GM15510 (cell line): ENCODE data around the gene SHLD2.
A peak's percentile ranks its signal among the peaks of the same experiment; 100 is the strongest.
"Not testable (repeated sequence)": the region's sequence is repeated elsewhere in the genome, so short reads cannot be mapped to it uniquely, and the experiment has no call there.

ENCODE experiments used
- POLR2A ChIP-seq: IDR thresholded peaks from 3 replicates; pipeline ENCODE4 v1.6.1; 2011; ENCODE audit warnings: borderline replicate concordance; ENCODE audit not compliant: insufficient read length; ENCODE audit errors: extremely low read depth

The SHLD2 gene

GRCh38 chr10:87079106-87079836 lies 15.7 kb upstream of the SHLD2 start:
- no peak for TF ChIP-seq POLR2A

DNA sequence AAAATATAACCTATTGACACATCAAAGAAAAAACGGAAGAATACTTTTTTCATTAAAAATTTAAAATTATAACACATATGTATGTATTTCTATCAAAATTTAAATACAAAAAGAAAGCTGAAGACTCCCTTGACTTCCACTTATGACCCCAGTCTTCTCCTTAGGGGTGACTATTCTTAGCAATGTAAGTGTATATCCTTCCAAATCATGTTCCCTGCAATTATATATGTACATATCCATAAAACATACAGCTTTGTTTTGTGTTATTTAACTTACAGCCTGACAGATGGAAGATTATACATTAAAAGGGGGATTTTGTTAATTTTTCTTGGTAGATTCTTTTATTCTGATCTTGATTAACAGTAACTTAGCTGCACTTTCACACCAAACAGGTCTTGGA lies 9.5 kb upstream of the SHLD2 start:
- no peak for TF ChIP-seq POLR2A

DNA sequence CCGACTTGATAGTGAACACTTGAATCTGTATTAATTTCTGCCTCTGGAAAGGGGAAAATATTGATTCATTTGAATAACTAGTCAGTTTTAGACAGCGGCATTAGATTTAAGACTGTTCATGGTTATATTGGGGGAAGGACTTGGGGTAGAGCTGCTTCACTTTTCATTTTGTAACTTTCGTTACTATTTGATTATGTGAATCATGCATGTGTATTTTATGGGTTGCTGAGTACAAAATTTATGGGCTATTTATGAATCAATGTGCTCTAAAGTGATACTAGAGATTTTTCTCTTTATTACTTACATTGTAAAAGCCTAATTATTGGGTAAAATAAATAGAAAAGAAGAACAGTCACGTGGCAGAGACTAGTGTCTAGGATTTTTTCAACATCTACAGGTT lies 5.3 kb upstream of the SHLD2 start:
- TF ChIP-seq POLR2A = no peak

DNA sequence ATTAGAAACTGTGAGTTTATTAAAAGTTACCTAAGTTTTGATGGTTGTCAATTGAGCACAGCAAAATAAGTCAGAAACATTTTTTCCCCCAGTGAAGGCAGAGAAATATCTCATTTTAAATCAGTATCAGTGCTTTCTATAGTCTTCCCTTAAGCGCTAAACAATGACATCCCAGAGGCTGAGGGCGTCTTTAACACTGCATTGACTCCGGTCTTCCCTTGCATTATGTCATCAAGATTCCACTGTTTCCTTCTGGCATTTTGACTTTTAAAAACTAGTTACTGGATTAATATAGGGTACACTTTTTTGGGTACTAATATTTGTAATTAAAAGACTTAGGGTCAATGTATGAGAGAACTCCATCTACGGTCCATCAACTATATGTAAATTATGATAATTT lies 4.2 kb upstream of the SHLD2 start:
- no peak for TF ChIP-seq POLR2A

GRCh38 chr10:87092376-87092860 lies 2.6 kb upstream of the SHLD2 start:
- TF ChIP-seq POLR2A = no peak

DNA sequence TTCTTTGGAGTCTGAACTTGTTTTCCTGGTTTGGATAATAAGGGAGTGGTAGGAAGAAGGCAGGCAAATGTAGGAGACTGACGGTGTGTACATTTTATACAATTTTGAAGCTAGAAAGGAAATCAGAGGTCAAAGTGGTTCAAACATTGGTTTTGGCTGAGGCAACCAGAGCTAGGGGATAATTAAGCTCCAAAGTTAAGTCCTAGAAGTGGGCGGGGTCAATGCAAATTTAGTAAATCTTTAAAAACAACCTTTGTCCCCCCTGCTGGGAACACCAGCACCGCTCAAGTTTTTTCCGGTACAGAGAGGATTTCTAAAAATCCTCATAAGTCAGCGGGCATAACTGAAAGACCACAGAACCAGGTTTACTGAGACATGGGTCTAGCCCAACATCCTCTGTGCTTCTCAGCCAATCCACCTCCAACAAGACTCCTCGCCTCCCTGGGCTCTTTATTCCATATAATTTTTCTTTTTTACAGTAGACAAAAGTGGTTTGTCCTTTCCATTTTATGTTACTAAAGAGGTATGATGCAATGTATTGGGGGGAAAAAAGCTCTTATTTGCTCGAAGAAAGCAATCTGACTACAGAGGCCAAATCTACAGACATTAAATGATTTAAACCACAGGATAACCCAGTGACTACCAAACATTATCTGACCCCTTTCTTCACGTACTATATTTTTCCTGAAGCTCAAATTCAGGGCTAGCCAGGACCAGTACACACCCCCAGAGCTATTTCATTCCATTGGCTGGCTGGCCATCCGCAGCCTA lies 2.0 kb upstream of the SHLD2 start:
- TF ChIP-seq POLR2A = no peak

DNA sequence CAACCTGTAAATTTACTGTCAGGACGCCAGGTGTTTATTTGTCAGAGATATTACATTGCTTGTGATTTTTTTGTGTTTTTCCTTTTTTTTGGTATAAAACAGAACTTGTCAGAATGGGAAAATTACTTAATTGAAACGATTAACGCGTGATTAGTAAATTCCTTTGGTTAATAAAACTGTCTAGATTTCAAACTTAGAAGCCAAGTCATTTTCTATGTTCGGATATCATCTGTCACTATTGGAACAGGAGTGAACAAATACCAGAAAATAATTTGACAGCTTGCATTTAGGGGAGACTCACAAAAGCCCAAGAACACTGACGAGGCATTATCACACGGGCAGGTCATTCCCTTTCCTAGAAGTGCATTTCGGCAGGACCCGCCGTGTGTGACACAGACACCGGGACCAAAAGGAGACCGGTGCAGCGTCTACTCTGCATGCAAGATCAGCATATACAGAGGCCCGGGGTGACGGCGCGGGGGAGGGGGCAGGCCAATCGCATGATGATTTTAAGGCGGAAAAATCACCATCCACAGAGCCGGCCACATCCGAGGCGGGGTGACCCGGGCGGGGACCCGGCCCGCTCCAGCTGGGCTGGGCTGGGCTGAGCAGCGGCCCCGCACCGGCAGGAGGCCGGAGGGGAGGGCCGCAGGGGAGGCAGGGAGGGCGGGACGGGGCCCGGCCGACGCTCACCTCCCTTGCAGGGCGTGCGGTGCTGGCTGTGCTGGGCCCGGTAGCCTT lies 1.2 kb upstream of the SHLD2 start:
- peak; percentile 24 for TF ChIP-seq POLR2A

DNA sequence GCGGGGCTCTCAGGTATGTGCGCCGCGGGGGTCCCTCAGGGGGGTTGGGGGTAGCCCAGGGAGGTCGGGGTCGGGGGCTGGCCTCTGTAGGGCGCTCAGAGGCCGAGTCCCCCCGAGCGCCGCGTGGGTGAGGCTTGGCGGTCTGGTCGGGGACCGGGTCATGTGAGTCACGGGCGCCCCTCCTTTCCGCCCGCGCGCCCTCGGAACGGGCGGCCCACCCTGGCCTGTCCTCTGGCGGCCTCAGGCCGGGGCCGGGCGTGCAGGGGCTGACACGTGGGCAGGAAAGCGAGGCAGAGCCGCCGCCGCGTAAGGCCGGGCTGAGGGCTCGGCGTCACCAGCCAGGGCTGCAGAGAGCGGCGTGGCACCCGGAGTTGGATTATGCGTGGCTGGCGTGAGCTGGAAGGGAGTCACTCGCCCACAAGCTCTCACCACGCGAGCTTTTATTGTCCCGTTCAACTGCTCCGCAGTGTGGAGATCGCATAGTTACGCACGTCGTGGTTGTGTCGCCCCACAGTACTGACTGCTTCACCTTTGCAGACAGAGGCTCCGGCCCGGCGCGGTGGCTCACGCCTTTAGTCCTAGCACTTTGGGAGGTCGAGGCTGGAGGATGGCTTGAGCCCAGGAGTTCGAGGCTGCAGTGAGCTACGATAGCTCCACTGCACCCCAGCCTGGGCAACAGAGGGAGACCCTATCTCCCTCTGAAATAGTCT lies 385 bp downstream of the SHLD2 start:
- TF ChIP-seq POLR2A = peak; percentile 66

DNA sequence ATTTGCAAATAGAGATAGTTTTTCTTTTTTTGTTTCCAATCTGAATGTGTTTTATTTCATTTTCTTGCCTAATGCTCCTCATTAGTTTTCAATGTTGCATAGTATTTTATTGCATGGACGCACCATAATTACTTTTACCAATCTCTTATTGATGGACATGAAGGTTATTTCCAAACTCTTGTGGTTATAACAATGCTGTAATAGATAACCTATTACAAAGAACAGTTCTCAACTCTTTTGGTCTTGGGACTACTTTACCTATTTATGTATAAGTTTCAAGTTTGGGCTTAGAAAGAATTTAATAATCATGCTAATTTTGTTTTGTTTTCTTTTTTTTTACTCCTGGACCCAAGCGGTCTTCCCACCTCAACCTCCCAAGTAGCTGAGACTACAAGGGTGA lies 7.0 kb downstream of the SHLD2 start:
- TF ChIP-seq POLR2A = no peak

- no peak for TF ChIP-seq POLR2A
Measured at GRCh38 chr10:87105446-87106124, 10.6 kb downstream of the SHLD2 start.

DNA sequence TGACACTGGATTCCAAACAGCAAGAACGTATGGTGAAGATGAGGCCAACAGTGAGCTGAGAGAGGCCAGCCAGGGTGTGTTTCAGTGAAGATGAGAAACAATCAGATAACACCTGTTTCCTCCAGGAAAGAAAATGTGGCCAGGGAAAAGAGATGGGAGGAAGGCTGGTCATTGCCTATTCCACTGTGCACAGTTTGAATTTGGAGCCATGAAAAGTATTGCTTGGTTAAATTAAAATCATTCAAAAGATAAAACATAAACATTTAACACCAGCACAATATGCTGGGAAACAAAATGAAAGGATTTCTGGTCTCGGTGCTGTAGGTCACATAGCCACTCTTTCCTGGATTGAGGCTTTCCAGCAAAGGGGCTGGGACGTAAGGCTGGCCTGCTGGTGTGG lies 130.1 kb downstream of the SHLD2 start, which contains the start of gene NUTM2A:
NUTM2A (plus strand) TSS at position 301 of the 400 bp plus-strand sequence. CDS start 383 bp downstream, outside the sequence.
- TF ChIP-seq POLR2A = not testable (repeated sequence)
